ENCODE data around the gene SGCD.
A peak's percentile ranks its signal among the peaks of the same experiment; 100 is the strongest.

SGCD gene

GRCh38 chr5:156405988-156406387 is 79.0 kb downstream of the SGCD start:
- DNase-seq: no peak

- no peak for DNase-seq
These were observed 80.3 kb downstream of the SGCD start for GRCh38 chr5:156407251-156407650.

GRCh38 chr5:156409834-156410233 is 82.9 kb downstream of the SGCD start:
- no peak for DNase-seq

GRCh38 chr5:156411185-156411613 is 84.2 kb downstream of the SGCD start:
- peak; percentile 79 for DNase-seq

GRCh38 chr5:156411957-156412356 is 85.0 kb downstream of the SGCD start:
- no peak for DNase-seq

GRCh38 chr5:156414391-156414790 is 87.4 kb downstream of the SGCD start:
- DNase-seq: peak; percentile 61

GRCh38 chr5:156419661-156420060 is 92.7 kb downstream of the SGCD start:
- no peak for DNase-seq

GRCh38 chr5:156420665-156421064 is 93.7 kb downstream of the SGCD start:
- no peak for DNase-seq

- DNase-seq: no peak
These were observed 94.8 kb downstream of the SGCD start for GRCh38 chr5:156421798-156422197.

GRCh38 chr5:156423597-156423996 is 96.6 kb downstream of the SGCD start:
- no peak for DNase-seq

GRCh38 chr5:156427315-156427714 is 100.4 kb downstream of the SGCD start:
- no peak for DNase-seq

GRCh38 chr5:156431956-156432829 is 105.2 kb downstream of the SGCD start:
- no peak for DNase-seq

- DNase-seq: no peak
These were observed 105.8 kb downstream of the SGCD start for GRCh38 chr5:156432830-156433105.

- DNase-seq: no peak
These were observed 107.5 kb downstream of the SGCD start for GRCh38 chr5:156434471-156434870.

GRCh38 chr5:156435101-156435500 is 108.1 kb downstream of the SGCD start:
- no peak for DNase-seq

- peak; percentile 57 for DNase-seq
These were observed 111.1 kb downstream of the SGCD start for GRCh38 chr5:156438076-156438475.

GRCh38 chr5:156444753-156445291 is 117.9 kb downstream of the SGCD start:
- no peak for DNase-seq

GRCh38 chr5:156446526-156446925 is 119.6 kb downstream of the SGCD start:
- DNase-seq: no peak

GRCh38 chr5:156450778-156451177 is 123.8 kb downstream of the SGCD start:
- DNase-seq: no peak

- no peak for DNase-seq
These were observed 124.5 kb downstream of the SGCD start for GRCh38 chr5:156451505-156451904.

GRCh38 chr5:156456857-156457256 is 129.9 kb downstream of the SGCD start:
- no peak for DNase-seq

- no peak for DNase-seq
These were observed 132.9 kb downstream of the SGCD start for GRCh38 chr5:156459812-156460385.

- no peak for DNase-seq
These were observed 133.5 kb downstream of the SGCD start for GRCh38 chr5:156460471-156460870.

GRCh38 chr5:156466871-156467270 is 139.9 kb downstream of the SGCD start:
- DNase-seq: no peak

- no peak for DNase-seq
These were observed 142.7 kb downstream of the SGCD start for GRCh38 chr5:156469636-156470035.
